B cell (primary cell): Measurements from ENCODE around the gene APP. TPM values are rescaled to one million over a fixed set of nuclear protein-coding genes. Genes with fewer than 3 reads are reported as not detected.

Source experiments
- ATAC-seq: fragments of 200-7000 bp; cut with Tn5 transposase; one replicate; pipeline ENCODE4 v1.10.0; 2021; ENCODE audit warnings: low read depth, mild to moderate bottlenecking, moderate number of reproducible peaks, moderate library complexity
- CTCF ChIA-PET: fragments of 350-600 bp; sonication (Branson Sonifier 250); formaldehyde crosslinking; loops from one replicate; lab custom pipeline; 2021; ENCODE audit warnings: antibody characterized with exemption, inconsistent platforms; lab: Charles Lee
- POLR2A ChIA-PET: fragments of 350-600 bp; sonication (Branson Sonifier 250); formaldehyde crosslinking; loops from one replicate; lab custom pipeline; 2021; ENCODE audit warnings: antibody characterized with exemption; lab: Charles Lee
- DNase-seq: peaks from one replicate; pipeline ENCODE4 v3.0.0; 2013
- H2AFZ ChIP-seq: 2 replicates; pipeline ENCODE4 v1.6.1; 2012; ENCODE audit warnings: mild to moderate bottlenecking, low read depth, low read length; ENCODE audit not compliant: insufficient read depth, poor library complexity, severe bottlenecking
- H3K27ac ChIP-seq, 2 donors: 1 replicate in 1 of 2; 2 replicates in 1 of 2; pipeline ENCODE4 v1.5.1; 2012 to 2013; ENCODE audit warnings: low read length in 2 of 2, mild to moderate bottlenecking in 2 of 2, moderate library complexity in 1 of 2
- H3K27me3 ChIP-seq, 4 experiments: fragments of 200-600 bp in 1 of 4; sonication (generic) in 1 of 4; replicated peaks in 1 of 4; 1 replicate in 2 of 4; 2 replicates in 2 of 4; pipeline versions ENCODE4 v1.6.1 to v1.7.0; 2013 to 2016; ENCODE audit warnings: low read length in 3 of 4, mild to moderate bottlenecking in 2 of 4, mixed read lengths in 1 of 4, moderate library complexity in 1 of 4; ENCODE audit not compliant: insufficient read depth in 4 of 4, control insufficient read depth in 3 of 4; ENCODE audit errors: control extremely low read depth in 1 of 4
- H3K36me3 ChIP-seq, 2 experiments: replicated peaks in 1 of 2; 1 replicate in 1 of 2; 2 replicates in 1 of 2; pipeline versions ENCODE4 v1.6.1 to v1.7.1; 2013; ENCODE audit warnings: low read length in 1 of 2; ENCODE audit not compliant: insufficient read depth in 2 of 2, control insufficient read depth in 1 of 2; ENCODE audit errors: control extremely low read depth in 1 of 2, extremely low read depth in 1 of 2
- H3K4me1 ChIP-seq, 2 donors: fragments of 200-600 bp in 1 of 2; sonication (generic) in 1 of 2; 1 replicate in 1 of 2; 2 replicates in 1 of 2; pipeline versions ENCODE4 v1.5.1 to v1.6.1; 2013 to 2017; ENCODE audit warnings: low read length in 2 of 2; ENCODE audit not compliant: control insufficient read depth in 2 of 2, insufficient read depth in 2 of 2
- H3K4me2 ChIP-seq: replicated peaks from 2 replicates; pipeline ENCODE3; 2012; ENCODE audit warnings: mild to moderate bottlenecking, low read depth, low read length; ENCODE audit not compliant: poor library complexity, severe bottlenecking
- H3K4me3 ChIP-seq, 5 experiments: fragments of 200-600 bp in 1 of 5; sonication (generic) in 1 of 5; 1 replicate in 3 of 5; 2 replicates in 2 of 5; pipeline versions ENCODE4 v1.5.1 to v1.7.0; 2011 to 2016; ENCODE audit warnings: low read length in 4 of 5, mild to moderate bottlenecking in 4 of 5, low read depth in 2 of 5, control low read depth in 1 of 5, moderate library complexity in 1 of 5; ENCODE audit not compliant: insufficient read depth in 1 of 5; ENCODE audit errors: control extremely low read depth in 1 of 5, extremely low read depth in 1 of 5
- H3K79me2 ChIP-seq: fragments of 200-600 bp; sonication (generic); one replicate; pipeline ENCODE4 v1.6.0; 2016; ENCODE audit warnings: low read length; ENCODE audit not compliant: control insufficient read depth, insufficient read depth
- H3K9ac ChIP-seq: fragments of 200-600 bp; sonication (generic); 2 replicates; pipeline ENCODE4 v1.6.1; 2017; ENCODE audit warnings: mild to moderate bottlenecking, low read length, moderate library complexity
- H3K9me3 ChIP-seq, 3 donors: one replicate each; pipeline versions ENCODE4 v1.6.1 to v1.7.1; 2013; ENCODE audit warnings: low read length in 2 of 3; ENCODE audit not compliant: control insufficient read depth in 2 of 3, insufficient read depth in 1 of 3; ENCODE audit errors: control extremely low read depth in 1 of 3
- H4K20me1 ChIP-seq: 2 replicates; pipeline ENCODE4 v1.6.0; 2012; ENCODE audit warnings: mild to moderate bottlenecking, low read length; ENCODE audit not compliant: insufficient read depth, control insufficient read depth, poor library complexity, severe bottlenecking
- H3K27ac Mint-ChIP-seq: one replicate; pipeline ENCODE4 v1.8.0; 2021; ENCODE audit warnings: mixed read lengths
- H3K27me3 Mint-ChIP-seq: one replicate; pipeline ENCODE4 v1.8.0; 2021; ENCODE audit warnings: mixed read lengths
- H3K4me1 Mint-ChIP-seq: one replicate; pipeline ENCODE4 v1.8.0; 2021; ENCODE audit warnings: mixed read lengths
- H3K4me3 Mint-ChIP-seq: one replicate; pipeline ENCODE4 v1.8.0; 2021; ENCODE audit warnings: mixed read lengths
- H3K9me3 Mint-ChIP-seq: one replicate; pipeline ENCODE4 v1.8.0; 2022; ENCODE audit warnings: mixed read lengths; ENCODE audit not compliant: insufficient read depth
- CTCF ChIP-seq: fragments of 200-600 bp; IDR thresholded peaks from one replicate; pipeline ENCODE4 v1.8.0; 2022; ENCODE audit warnings: antibody characterized with exemption, mild to moderate bottlenecking
- EZH2 ChIP-seq: IDR thresholded peaks from 2 replicates; pipeline ENCODE4 v1.6.1; 2012; ENCODE audit warnings: borderline replicate concordance, low read depth, mild to moderate bottlenecking, moderate library complexity, low read length; ENCODE audit not compliant: insufficient read depth, poor library complexity, severe bottlenecking
- WGBS: methylation state at CpG from one replicate; pipeline ENCODE4 v1.1.5; 2013; ENCODE audit warnings: missing lambda C conversion rate; ENCODE audit not compliant: insufficient coverage; 5-methylcytosine and 5-hydroxymethylcytosine counted together
- intact Hi-C: fragments of 100-400 bp; cut with micrococcal nuclease; formaldehyde crosslinking; loops from one replicate; pipeline ENCODE4 v1.10.0; 2022
- polyA plus RNA-seq: library from polyadenylated mRNA; depleted of rRNA; stranded (reverse); fragments of >200 nt; gene quantifications from 2 replicates; pipeline ENCODE4 v1.2.3, GENCODE V29; 2012
- total RNA-seq, 2 donors: library from RNA; stranded (reverse); fragments of 120-200 nt in 1 of 2; gene quantifications; 1 replicate in 1 of 2; 2 replicates in 1 of 2; pipeline versions ENCODE4 v1.2.3 to v1.2.4, GENCODE V29; 2013 to 2022

The APP gene
- total and polyA plus RNA-seq, 2 donors (not counting 1 experiment from before 2014, with no cell fraction given) = 28.3 to 34.7 TPM

- no peak overlapping the region for H3K4me2 ChIP-seq
- no peaks in the 10 kb centered on the region for H3K79me2 ChIP-seq
- no peak overlapping the region for H3K9ac ChIP-seq
- DNase-seq (no peak), ATAC-seq (no peak)
- CTCF ChIA-PET = interaction anchor here (2.3 to 2.6 kb wide), 4 partner anchors 13 to 272 kb away, joined by 12 to 43 read pairs (median 13); partner anchors contain the start of gene APP
- H3K27me3 ChIP-seq = no peaks in the 10 kb centered on the region
- Mint-ChIP-seq H3K4me3 (no peak overlapping the region), H3K4me1 (peaks cover 3% of the 10 kb centered on the region), H3K27me3 (no peaks in the 10 kb centered on the region), H3K9me3 (no peaks in the 10 kb centered on the region), H3K27ac (no peak overlapping the region)
- H3K27ac ChIP-seq = no peak overlapping the region
- no CpG with 5 or more reads among the region's 4 CpGs for WGBS
- H3K9me3 ChIP-seq = no peaks in the 10 kb centered on the region
- TF ChIP-seq EZH2 (no peak), CTCF (no peak)
- H3K4me3 ChIP-seq = no peak overlapping the region
- POLR2A ChIA-PET = no interaction called here
- intact Hi-C loops = loop anchor here (2.0 to 5.0 kb wide), 2 partner anchors 103 to 820 kb away; no protein-coding TSS in a partner anchor
- no peaks in the 10 kb centered on the region for H3K4me1 ChIP-seq
- no peaks in the 10 kb centered on the region for H4K20me1 ChIP-seq
- no peaks in the 10 kb centered on the region for H3K36me3 ChIP-seq
- no peak overlapping the region for H2AFZ ChIP-seq
These were observed 273.2 kb downstream of the APP start for GRCh38 chr21:25897383-25897782.

- Mint-ChIP-seq H3K9me3 (no peaks in the 10 kb centered on the region), H3K4me1 (peaks cover 3% of the 10 kb centered on the region), H3K27ac (no peak overlapping the region), H3K4me3 (no peak overlapping the region), H3K27me3 (no peaks in the 10 kb centered on the region)
- Histone ChIP-seq H2AFZ (no peak overlapping the region), H3K27ac (no peak overlapping the region), H3K4me1 (no peaks in the 10 kb centered on the region), H3K4me2 (no peak overlapping the region), H3K9ac (no peak overlapping the region), H3K9me3 (no peaks in the 10 kb centered on the region), H3K36me3 (peaks cover 0 to 1% of the 10 kb centered on the region in 2 experiments), H3K4me3 (no peak overlapping the region), H4K20me1 (no peaks in the 10 kb centered on the region), H3K79me2 (no peaks in the 10 kb centered on the region), H3K27me3 (no peaks in the 10 kb centered on the region)
- WGBS = no CpG with 5 or more reads among the region's 4 CpGs
- DNase-seq (no peak), ATAC-seq (no peak)
- CTCF ChIA-PET = interaction anchor here (0.8 to 2.7 kb wide), 14 partner anchors 12 to 824 kb away, joined by 3 to 43 read pairs (median 8); partner anchors contain the start of gene APP
- intact Hi-C loops = loop anchor here (1.0 to 5.0 kb wide), 3 partner anchors 104 to 821 kb away; partner anchors contain the start of gene APP
- POLR2A ChIA-PET = no interaction called here
- TF ChIP-seq CTCF (no peak), EZH2 (no peak)
These were observed 274.0 kb downstream of the APP start for GRCh38 chr21:25896501-25897056.
